Testis (tissue), 2 donors: ENCODE measurements around the gene ZNF618.

ENCODE experiments used
- CTCF ChIP-seq, 3 experiments: fragments of 450-650 bp in 2 of 3; fragments of 200-600 bp in 1 of 3; sonication (generic) in 1 of 3; IDR thresholded peaks; one replicate each; pipeline ENCODE4 v1.5.1; 2016 to 2019; ENCODE audit warnings: antibody characterized with exemption in 3 of 3, mild to moderate bottlenecking in 2 of 3, moderate library complexity in 1 of 3
- POLR2A ChIP-seq: fragments of 450-650 bp; IDR thresholded peaks from one replicate; pipeline ENCODE4 v1.6.1; 2017; ENCODE audit warnings: antibody characterized with exemption, mild to moderate bottlenecking, moderate library complexity

GRCh38 chr9:113967380-113967779 lies 91.3 kb downstream of the ZNF618 start:
- no peak for TF ChIP-seq POLR2A
- TF ChIP-seq CTCF (IDR thresholded peaks at IDR 0.05) = no peak
